ENCODE measurements around the gene SVIL.

- TF ChIP-seq POLR2A (IDR thresholded peaks at IDR 0.05; ENCODE audit: low read length) (no peak), GATA1 (IDR thresholded peaks at IDR 0.05; ENCODE audit: low read depth, low read length) (no peak)
Measured at GRCh38 chr10:29611781-29612381, 22.9 kb downstream of the SVIL start.

All from erythroblast (primary cell).